Activated CD4-positive, alpha-beta memory T cell treated with anti-CD3 and anti-CD28 coated beads, Interleukin-2, amount 10 ng/mL, durations not matched to agents 7 days and 5 days (primary cell): ENCODE measurements around the gene RASGRF1. TPM values are rescaled to one million over a fixed set of nuclear protein-coding genes. Genes with fewer than 3 reads are reported as not detected.
A peak's percentile ranks its signal among the peaks of the same experiment; 100 is the strongest.
"Not testable (repeated sequence)": the region's sequence is repeated elsewhere in the genome, so short reads cannot be mapped to it uniquely, and the experiment has no call there.

ENCODE experiments used
- CTCF ChIA-PET: fragments of 350-600 bp; sonication (Branson Sonifier 250); formaldehyde crosslinking; loops from one replicate; lab custom pipeline; 2021; ENCODE audit warnings: antibody characterized with exemption, inconsistent platforms; lab: Charles Lee
- POLR2A ChIA-PET: fragments of 350-600 bp; sonication (Branson Sonifier 250); formaldehyde crosslinking; loops from one replicate; lab custom pipeline; 2021; ENCODE audit warnings: antibody characterized with exemption; lab: Charles Lee
- DNase-seq: peaks from one replicate; pipeline ENCODE4 v3.0.0-alpha.2; 2020
- H3K27ac Mint-ChIP-seq: one replicate; pipeline ENCODE4 v1.8.0; 2021; ENCODE audit warnings: mild to moderate bottlenecking, mixed read lengths
- H3K27me3 Mint-ChIP-seq: one replicate; pipeline ENCODE4 v1.8.0; 2021; ENCODE audit warnings: mixed read lengths
- H3K36me3 Mint-ChIP-seq: one replicate; pipeline ENCODE4 v1.8.0; 2021; ENCODE audit warnings: low read depth, mixed read lengths
- H3K4me1 Mint-ChIP-seq: one replicate; pipeline ENCODE4 v1.8.0; 2021; ENCODE audit warnings: mixed read lengths
- H3K4me3 Mint-ChIP-seq: one replicate; pipeline ENCODE4 v1.8.0; 2021; ENCODE audit warnings: mild to moderate bottlenecking, mixed read lengths
- H3K9me3 Mint-ChIP-seq: one replicate; pipeline ENCODE4 v1.8.0; 2021; ENCODE audit warnings: mixed read lengths
- total RNA-seq, 2 experiments: library from RNA; stranded (reverse); gene quantifications; one replicate each; pipeline ENCODE4 v1.2.3, GENCODE V29; 2021

RASGRF1 gene
- total RNA-seq, 2 experiments from 2014 or later, result not detected

- H3K36me3 Mint-ChIP-seq, result no peaks in the 10 kb centered on the region
- POLR2A ChIA-PET, result no interaction called here
- no peaks in the 10 kb centered on the region for H3K4me1 Mint-ChIP-seq
- no peak overlapping the region for H3K4me3 Mint-ChIP-seq
- no peak for DNase-seq
- no peaks in the 10 kb centered on the region for H3K9me3 Mint-ChIP-seq
- CTCF ChIA-PET, result no interaction called here
- no peak overlapping the region for H3K27ac Mint-ChIP-seq
- H3K27me3 Mint-ChIP-seq, result peaks cover 30% of the 10 kb centered on the region
Measured at GRCh38 chr15:79036323-79036722, 54.3 kb downstream of the RASGRF1 start.

GRCh38 chr15:79035814-79036213 is 54.8 kb downstream of the RASGRF1 start:
- no peaks in the 10 kb centered on the region for H3K36me3 Mint-ChIP-seq
- no peaks in the 10 kb centered on the region for H3K4me1 Mint-ChIP-seq
- no peak for DNase-seq
- POLR2A ChIA-PET, result no interaction called here
- CTCF ChIA-PET, result no interaction called here
- H3K9me3 Mint-ChIP-seq, result no peaks in the 10 kb centered on the region
- no peak overlapping the region for H3K27ac Mint-ChIP-seq
- peaks cover 28% of the 10 kb centered on the region for H3K27me3 Mint-ChIP-seq
- no peak overlapping the region for H3K4me3 Mint-ChIP-seq

- no peak overlapping the region for H3K27ac Mint-ChIP-seq
- CTCF ChIA-PET, result no interaction called here
- POLR2A ChIA-PET, result no interaction called here
- no peak for DNase-seq
- peaks cover 28% of the 10 kb centered on the region for H3K27me3 Mint-ChIP-seq
- no peaks in the 10 kb centered on the region for H3K4me1 Mint-ChIP-seq
- no peak overlapping the region for H3K4me3 Mint-ChIP-seq
- H3K9me3 Mint-ChIP-seq, result no peaks in the 10 kb centered on the region
- H3K36me3 Mint-ChIP-seq, result no peaks in the 10 kb centered on the region
Measured at GRCh38 chr15:79035111-79035601, 55.4 kb downstream of the RASGRF1 start.

DNA sequence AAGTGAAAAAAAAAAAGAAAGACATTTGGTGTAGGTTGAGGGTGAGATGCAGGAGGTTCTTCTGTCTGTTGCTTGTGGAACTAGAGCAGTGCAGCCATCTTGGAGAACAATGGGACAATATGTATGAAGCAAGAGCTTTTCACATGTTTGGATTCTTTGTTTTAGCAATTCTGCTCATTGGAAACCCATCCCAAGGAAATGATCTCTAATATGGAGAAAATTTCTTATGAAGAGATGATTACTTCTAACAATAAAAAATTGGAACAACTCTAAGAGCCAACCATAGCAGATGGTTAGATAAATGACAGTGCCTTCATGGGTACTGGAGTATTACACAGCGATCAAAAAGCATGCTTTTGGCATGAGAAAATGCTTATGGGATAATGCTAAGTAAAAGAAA is 56.3 kb downstream of the RASGRF1 start:
- DNase-seq, result no peak
- Mint-ChIP-seq H3K27ac (no peak overlapping the region), H3K4me1 (no peaks in the 10 kb centered on the region), H3K36me3 (no peaks in the 10 kb centered on the region), H3K9me3 (no peaks in the 10 kb centered on the region), H3K4me3 (no peak overlapping the region), H3K27me3 (peaks cover 28% of the 10 kb centered on the region)
- ChIA-PET CTCF (no interaction called here), POLR2A (no interaction called here)

- no peaks in the 10 kb centered on the region for H3K36me3 Mint-ChIP-seq
- H3K4me3 Mint-ChIP-seq, result no peak overlapping the region
- ChIA-PET CTCF (no interaction called here), POLR2A (no interaction called here)
- H3K9me3 Mint-ChIP-seq, result no peaks in the 10 kb centered on the region
- H3K4me1 Mint-ChIP-seq, result no peaks in the 10 kb centered on the region
- H3K27me3 Mint-ChIP-seq, result peaks cover 26% of the 10 kb centered on the region
- no peak for DNase-seq
- H3K27ac Mint-ChIP-seq, result no peak overlapping the region
Measured at GRCh38 chr15:79032656-79033055, 57.9 kb downstream of the RASGRF1 start.

- Mint-ChIP-seq H3K4me1 (no peaks in the 10 kb centered on the region), H3K36me3 (no peaks in the 10 kb centered on the region), H3K27me3 (peaks cover 23% of the 10 kb centered on the region), H3K4me3 (no peak overlapping the region), H3K27ac (no peak overlapping the region), H3K9me3 (no peaks in the 10 kb centered on the region)
- ChIA-PET CTCF (no interaction called here), POLR2A (no interaction called here)
- DNase-seq, result no peak
Measured at GRCh38 chr15:79031821-79032220, 58.8 kb downstream of the RASGRF1 start.

- Mint-ChIP-seq H3K27me3 (peaks cover 17% of the 10 kb centered on the region), H3K4me1 (no peaks in the 10 kb centered on the region), H3K27ac (no peak overlapping the region), H3K36me3 (no peaks in the 10 kb centered on the region), H3K9me3 (no peaks in the 10 kb centered on the region), H3K4me3 (no peak overlapping the region)
- CTCF ChIA-PET, result interaction anchor here (4.7 kb wide), 1 partner anchor 153 kb away, joined by 57 read pairs; no protein-coding TSS in a partner anchor
- DNase-seq, result no peak
- POLR2A ChIA-PET, result no interaction called here
Measured at GRCh38 chr15:79031201-79031600, 59.4 kb downstream of the RASGRF1 start.

- no peak overlapping the region for H3K27ac Mint-ChIP-seq
- no peak overlapping the region for H3K4me3 Mint-ChIP-seq
- DNase-seq, result no peak
- H3K36me3 Mint-ChIP-seq, result no peaks in the 10 kb centered on the region
- ChIA-PET POLR2A (no interaction called here), CTCF (interaction anchor here (4.7 kb wide), 1 partner anchor 154 kb away, joined by 57 read pairs; no protein-coding TSS in a partner anchor)
- no peaks in the 10 kb centered on the region for H3K9me3 Mint-ChIP-seq
- no peaks in the 10 kb centered on the region for H3K4me1 Mint-ChIP-seq
- H3K27me3 Mint-ChIP-seq, result peaks cover 12% of the 10 kb centered on the region
Measured at GRCh38 chr15:79030470-79030869, 60.1 kb downstream of the RASGRF1 start.

DNA sequence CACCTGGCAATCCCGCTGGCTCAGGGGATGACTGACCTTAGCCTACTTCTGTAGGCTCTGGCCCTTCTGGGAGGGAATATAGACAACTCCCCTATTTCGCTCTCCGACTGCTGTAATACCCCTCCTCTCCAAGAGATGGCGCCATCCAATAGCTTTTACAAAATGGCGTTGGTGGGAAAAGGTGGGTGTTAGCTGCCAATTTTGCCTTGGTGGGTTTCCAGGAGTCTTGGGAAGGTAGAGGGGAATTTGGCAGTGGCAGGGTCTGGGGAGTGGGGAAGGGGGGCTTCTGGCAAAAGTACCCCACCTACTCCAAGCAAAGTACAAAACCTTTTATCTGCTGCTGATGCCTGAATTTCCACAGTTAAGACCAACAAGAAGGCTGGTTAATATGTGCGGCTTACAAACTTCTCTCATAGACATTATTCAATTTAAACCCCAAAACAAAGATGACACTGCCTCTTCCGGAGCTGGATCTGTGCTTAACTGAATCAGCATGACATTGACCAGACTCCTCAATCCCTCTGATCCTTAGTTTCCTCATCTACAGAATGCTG is 62.1 kb downstream of the RASGRF1 start:
- H3K27me3 Mint-ChIP-seq, result peaks cover 1% of the 10 kb centered on the region
- POLR2A ChIA-PET, result no interaction called here

GRCh38 chr15:79027532-79028410 is 62.8 kb downstream of the RASGRF1 start:
- ChIA-PET CTCF (interaction anchor here (0.7 to 4.7 kb wide), 16 partner anchors 14 to 283 kb away, joined by 3 to 57 read pairs (median 4); partner anchors contain the start of gene TMED3), POLR2A (no interaction called here)
- Mint-ChIP-seq H3K4me3 (no peak overlapping the region), H3K36me3 (no peaks in the 10 kb centered on the region), H3K27me3 (peaks cover 1% of the 10 kb centered on the region), H3K27ac (no peak overlapping the region), H3K4me1 (peaks cover 2% of the 10 kb centered on the region), H3K9me3 (peaks cover 7% of the 10 kb centered on the region)
- DNase-seq, result no peak

More for the DNA sequence above, 62.1 kb downstream of the RASGRF1 start:
- CTCF ChIA-PET, result interaction anchor here (0.6 to 4.7 kb wide), 16 partner anchors 13 to 283 kb away, joined by 3 to 57 read pairs (median 4); partner anchors contain the start of gene TMED3
- Mint-ChIP-seq H3K4me3 (no peak overlapping the region), H3K36me3 (no peaks in the 10 kb centered on the region), H3K27ac (no peak overlapping the region), H3K9me3 (peaks cover 7% of the 10 kb centered on the region), H3K4me1 (peaks cover 2% of the 10 kb centered on the region)
- DNase-seq, result peak; percentile 49

DNA sequence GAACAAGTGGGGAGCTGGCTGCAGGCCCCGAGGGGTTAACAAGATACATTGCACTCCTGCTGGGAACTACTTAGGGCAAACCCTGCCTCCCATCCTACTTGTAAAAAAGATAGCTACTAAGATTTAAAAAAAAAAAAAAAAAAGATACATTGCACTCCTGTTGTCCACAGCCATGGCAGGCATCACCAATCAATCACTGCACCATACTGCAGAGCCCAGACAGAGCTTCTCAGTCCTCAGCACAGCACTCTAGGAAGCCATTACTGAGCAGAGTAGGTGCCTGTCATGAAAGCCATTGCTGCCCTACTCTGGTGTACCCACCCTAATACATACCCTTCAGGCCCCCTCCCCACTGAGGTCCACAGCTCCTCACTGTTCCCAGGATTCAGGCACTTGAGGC is 64.8 kb downstream of the RASGRF1 start:
- H3K27me3 Mint-ChIP-seq, result peaks cover 1% of the 10 kb centered on the region
- H3K9me3 Mint-ChIP-seq, result peaks cover 7% of the 10 kb centered on the region
- no peak overlapping the region for H3K27ac Mint-ChIP-seq
- no peak for DNase-seq
- POLR2A ChIA-PET, result no interaction called here
- no peak overlapping the region for H3K4me3 Mint-ChIP-seq
- no peaks in the 10 kb centered on the region for H3K36me3 Mint-ChIP-seq
- CTCF ChIA-PET, result interaction anchor here (0.7 to 1.1 kb wide), 4 partner anchors 27 to 159 kb away, joined by 3 to 4 read pairs (median 3); no protein-coding TSS in a partner anchor
- peaks cover 2% of the 10 kb centered on the region for H3K4me1 Mint-ChIP-seq

DNA sequence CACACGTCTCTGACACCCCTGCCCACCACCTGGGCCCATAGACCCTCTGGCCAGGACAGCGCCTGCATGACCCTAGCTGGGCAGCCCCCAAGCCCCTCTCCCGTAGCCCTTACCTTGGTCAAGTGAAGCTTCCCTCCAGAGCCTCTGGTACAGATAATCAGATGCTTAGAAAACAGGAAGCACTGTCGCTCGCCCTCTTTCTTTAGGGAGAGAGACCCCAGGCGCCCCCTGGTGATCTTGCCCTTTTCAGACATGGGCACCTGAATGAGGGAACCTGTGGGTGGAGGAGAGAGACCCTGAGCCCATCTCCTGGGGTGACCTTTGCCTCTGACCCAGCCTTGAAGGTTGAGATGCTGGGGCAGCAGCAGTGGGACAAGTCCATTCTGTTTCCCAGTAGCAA is 65.4 kb downstream of the RASGRF1 start:
- ChIA-PET POLR2A (no interaction called here), CTCF (interaction anchor here (1.1 kb wide), 1 partner anchor 160 kb away, joined by 4 read pairs; no protein-coding TSS in a partner anchor)
- DNase-seq, result peak; percentile 24
- Mint-ChIP-seq H3K27me3 (peaks cover 1% of the 10 kb centered on the region), H3K36me3 (no peaks in the 10 kb centered on the region), H3K4me3 (no peak overlapping the region), H3K27ac (no peak overlapping the region), H3K9me3 (peaks cover 7% of the 10 kb centered on the region), H3K4me1 (peaks cover 2% of the 10 kb centered on the region)

DNA sequence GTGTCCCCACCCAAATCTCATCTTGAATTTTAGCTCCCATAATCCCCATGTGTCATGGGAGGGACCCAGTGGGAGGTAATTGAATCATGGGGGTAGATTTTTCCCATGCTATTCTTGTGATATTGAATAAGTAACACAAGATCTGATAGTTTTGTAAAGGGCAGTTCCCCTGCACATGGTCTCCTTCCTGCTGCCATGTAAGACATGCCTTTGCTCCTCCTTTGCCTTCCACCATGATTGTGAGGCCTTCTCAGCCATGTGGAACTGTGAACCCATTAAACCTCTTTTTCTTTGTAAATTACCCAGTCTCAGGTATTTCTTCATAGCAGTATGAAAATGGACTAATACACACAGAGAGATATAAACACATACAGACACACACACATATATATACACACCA is 66.1 kb downstream of the RASGRF1 start:
- H3K36me3 Mint-ChIP-seq, H3K27ac Mint-ChIP-seq, POLR2A ChIA-PET, CTCF ChIA-PET, H3K4me3 Mint-ChIP-seq, H3K9me3 Mint-ChIP-seq, H3K27me3 Mint-ChIP-seq, DNase-seq, H3K4me1 Mint-ChIP-seq: not testable (repeated sequence)
